CD4-positive, alpha-beta T cell treated with Interleukin-4 for 4 hours (primary cell): ENCODE data around the gene CNTN5.
A peak's percentile ranks its signal among the peaks of the same experiment; 100 is the strongest.
"Not testable (repeated sequence)": the region's sequence is repeated elsewhere in the genome, so short reads cannot be mapped to it uniquely, and the experiment has no call there.

ENCODE experiments used
- DNase-seq: peaks from one replicate; pipeline ENCODE4 v3.0.0-alpha.2; 2020

Gene CNTN5

DNA sequence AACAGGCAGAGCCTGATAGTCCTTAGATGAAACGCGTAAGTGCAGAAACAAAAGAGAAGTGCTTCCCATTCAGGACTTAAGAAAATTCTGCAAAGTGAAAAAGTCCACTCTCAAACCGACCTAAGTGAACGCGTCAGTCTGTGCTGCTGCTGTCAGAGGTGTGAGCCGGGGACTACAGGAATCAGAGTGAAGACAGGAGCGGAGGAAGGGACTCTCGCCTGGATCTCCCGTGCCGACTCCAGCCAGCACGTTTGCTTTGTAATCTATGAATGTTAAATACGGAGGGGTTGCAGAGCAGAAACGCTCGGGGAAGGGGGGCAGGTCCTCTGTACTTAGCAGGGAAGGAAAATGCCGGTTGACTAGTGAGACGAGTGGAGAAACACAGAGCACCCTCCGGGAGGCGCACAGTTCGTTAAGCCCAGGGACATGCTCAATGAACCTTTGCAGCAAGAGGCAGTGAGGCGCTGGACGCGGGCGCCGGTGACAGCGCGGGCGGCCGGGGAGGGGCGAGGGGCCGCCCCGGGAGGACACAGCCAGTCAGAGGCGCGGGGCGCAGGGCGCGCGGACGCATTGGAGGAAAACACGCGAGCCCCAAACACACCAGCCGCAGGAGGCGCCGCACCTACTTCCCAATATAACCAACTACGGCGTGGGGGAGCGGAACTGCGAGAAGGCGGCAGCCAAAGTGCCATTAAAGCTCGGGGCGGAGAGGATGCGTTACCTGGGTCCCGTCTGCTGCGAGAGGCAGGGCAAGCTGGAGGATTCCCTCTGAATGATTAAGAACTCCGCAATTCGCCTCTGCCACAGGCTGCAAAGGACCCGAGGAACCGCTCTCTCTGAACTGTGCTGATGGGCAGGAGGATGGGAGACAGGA is at the start of gene CNTN5:
Gene CNTN5 (plus strand): TSS at position 598 of the 874 bp plus-strand sequence.
- no peak for DNase-seq

DNA sequence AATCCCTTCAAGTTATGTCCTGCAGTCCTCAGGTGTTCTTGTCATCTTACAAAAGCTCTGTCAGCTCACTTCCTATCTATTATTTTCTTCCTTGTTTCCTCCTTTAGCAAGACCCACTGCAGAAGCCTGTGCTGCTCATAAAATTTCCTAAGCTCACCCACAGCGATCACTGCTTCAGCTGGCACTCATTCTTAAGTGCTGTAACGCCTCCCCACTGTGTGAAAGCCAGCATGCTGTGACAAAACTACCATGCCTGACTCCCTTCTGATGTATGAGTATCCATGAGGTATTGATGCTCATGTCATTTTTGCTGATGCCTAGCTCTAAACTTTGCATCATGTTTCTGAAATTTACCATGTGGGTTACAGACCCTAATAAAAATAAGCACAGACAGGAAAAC is 41.5 kb upstream of the CNTN5 start:
- DNase-seq: no peak

GRCh38 chr11:99015634-99016454 is 4.9 kb upstream of the CNTN5 start:
- peak; percentile 23 for DNase-seq

DNA sequence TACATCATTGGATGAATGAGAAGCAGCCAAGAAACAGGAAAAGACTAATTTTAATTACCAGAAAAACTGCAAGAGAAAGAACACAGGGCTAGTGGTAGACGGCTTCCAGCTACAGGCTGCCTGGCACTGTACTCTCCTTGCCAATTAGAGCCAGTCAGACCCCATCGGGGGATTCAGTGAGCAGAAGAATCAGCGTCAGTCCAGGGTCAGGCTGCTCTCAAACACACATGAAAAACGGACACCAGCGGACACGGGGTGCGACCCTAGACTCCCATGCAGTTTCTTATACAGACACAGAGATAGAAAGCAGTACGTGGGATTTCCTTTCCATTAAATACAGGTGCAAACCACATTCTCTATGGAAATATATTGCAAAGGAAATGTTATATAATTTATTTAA is 1.1 kb upstream of the CNTN5 start:
- DNase-seq: no peak

- DNase-seq: no peak
These were observed 16.3 kb downstream of the CNTN5 start for GRCh38 chr11:99037057-99037456.

DNA sequence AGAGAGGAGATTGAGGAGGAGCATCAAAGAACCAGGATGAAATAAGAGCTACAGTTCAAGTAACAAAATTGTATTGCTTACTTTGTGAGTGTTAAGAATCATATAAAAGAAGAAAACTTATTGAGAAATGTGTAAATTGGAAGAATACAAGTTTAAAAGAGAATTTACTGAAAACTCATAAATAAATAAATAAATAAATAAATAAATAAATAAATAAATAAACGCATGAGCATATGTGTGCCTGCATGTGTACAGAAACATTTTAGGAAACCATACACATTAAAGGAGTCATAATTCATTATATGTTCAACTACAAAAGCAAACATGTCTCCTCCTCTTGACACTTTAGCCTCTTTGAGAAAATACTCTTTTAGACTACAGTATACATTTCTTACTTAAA is 42.6 kb downstream of the CNTN5 start:
- DNase-seq: no peak

GRCh38 chr11:99065121-99065520 is 44.4 kb downstream of the CNTN5 start:
- no peak for DNase-seq

GRCh38 chr11:99066618-99067317 is 46.0 kb downstream of the CNTN5 start:
- DNase-seq: no peak

DNA sequence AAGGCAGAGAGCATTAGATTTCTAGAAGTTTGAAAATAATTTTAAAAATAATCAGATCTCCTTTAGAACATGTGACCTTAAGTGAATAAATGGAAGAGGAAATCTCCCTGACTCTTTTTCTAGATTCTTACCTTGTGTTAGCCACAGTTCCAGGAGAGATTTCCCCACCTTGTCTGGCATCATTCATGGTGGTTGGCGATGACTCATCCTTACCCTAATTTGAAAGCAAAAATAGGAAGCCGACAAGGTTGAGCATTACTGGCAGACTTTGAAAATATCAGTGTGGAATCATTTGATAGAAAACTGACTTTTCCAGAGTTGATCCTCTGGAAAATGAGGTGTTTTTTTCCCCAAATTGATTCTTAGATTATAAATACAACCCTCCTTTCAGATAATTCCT is 48.1 kb downstream of the CNTN5 start:
- no peak for DNase-seq

GRCh38 chr11:99069856-99070444 is 49.2 kb downstream of the CNTN5 start:
- no peak for DNase-seq

- no peak for DNase-seq
These were observed 58.8 kb downstream of the CNTN5 start for GRCh38 chr11:99079576-99079975.

GRCh38 chr11:99080154-99080553 is 59.4 kb downstream of the CNTN5 start:
- no peak for DNase-seq

DNA sequence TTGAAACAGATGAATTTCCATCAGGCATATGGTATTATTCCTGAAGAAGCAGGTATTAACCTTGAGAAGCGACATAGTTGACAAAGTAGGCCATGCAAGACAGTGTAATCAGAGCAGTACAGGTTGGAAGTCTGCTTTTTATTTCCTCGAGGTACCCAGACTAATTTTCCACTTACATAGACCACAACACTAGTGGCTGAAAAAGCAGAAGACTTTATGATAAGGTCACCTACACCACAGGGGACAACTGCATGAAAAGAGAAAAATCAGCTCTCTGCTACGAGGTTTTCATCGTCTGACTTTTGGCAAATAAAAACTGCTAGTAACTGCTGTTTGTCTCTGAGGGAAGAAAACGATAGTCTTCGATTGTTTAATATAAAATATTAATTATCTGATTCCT is 77.5 kb downstream of the CNTN5 start:
- no peak for DNase-seq

GRCh38 chr11:99098751-99099150 is 78.0 kb downstream of the CNTN5 start:
- DNase-seq: no peak

DNA sequence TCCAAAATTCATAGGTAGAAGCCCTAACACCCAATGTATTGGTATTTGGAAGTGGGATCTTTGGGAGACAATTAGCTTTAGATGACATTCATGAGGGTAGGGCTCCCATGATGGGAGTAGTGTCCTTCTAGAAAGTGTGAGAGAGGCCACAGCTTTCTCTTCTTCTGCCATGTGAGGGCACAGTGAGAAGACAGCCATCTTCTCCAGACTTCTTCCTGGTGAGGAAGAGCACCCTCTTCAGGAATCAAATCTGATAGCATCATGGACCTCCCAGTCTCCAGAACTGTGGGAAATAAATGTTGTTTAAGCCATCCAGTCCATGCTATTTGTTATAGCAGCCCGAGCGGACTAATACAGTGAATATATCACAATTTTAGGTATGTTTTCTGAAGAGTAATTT is 96.9 kb downstream of the CNTN5 start:
- no peak for DNase-seq

DNA sequence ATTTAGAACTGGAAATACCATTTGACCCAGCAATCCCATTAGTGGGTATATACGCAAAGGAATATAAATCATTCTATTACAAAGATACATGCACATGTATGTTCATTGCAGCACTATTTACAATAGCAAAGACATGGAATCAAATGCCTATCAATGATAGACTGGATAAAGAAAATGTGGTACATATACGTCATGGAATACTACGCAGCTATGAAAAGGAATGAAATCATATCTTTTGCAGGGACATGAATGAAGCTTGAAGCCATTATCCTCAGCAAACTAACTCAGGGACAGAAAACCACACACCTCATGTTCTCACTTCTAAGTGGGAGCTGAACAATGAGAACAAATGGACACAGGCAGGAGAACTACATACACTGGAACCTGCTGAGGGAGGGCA is 113.1 kb downstream of the CNTN5 start:
- DNase-seq: not testable (repeated sequence)

GRCh38 chr11:99135508-99135907 is 114.8 kb downstream of the CNTN5 start:
- no peak for DNase-seq

DNA sequence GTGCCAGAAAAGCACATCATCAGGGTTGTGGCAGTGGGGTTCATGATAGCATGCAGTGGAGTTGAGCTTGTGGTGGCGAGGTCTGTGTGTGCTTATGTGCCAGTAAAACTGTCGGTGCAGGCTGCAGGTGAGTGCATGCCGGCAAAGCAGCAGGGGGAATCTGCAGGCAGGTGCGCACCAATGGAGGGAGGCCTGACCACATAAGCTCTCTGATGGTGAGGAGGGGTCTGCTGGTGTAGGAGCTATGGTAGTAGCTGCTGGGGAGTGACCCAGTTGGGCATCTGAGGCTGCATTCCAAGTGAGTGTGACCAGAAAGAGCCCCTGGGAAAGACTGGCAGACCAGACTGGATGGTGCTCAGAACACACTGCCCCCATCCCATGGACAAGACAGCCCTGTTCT is 121.5 kb downstream of the CNTN5 start:
- DNase-seq: no peak

GRCh38 chr11:99148352-99148751 is 127.6 kb downstream of the CNTN5 start:
- no peak for DNase-seq

DNA sequence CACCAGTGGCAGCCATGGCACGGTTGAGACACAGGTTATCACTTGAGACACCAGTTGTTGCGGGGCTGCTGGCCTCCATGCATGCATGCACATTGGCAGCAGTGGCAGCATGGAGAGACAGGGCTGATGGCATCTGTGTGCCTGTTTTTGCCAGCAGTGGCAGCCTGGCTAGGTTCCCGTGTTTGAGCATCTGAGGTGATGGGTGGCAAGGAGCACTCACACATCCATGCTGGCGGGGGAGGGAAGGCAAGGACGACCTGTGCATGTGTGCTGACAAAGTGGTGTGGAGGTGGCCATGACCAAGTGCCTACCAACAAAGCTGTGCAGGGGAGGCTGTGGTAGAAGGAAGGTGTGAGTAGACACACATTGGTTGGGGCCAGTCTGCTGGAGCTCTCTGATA is 133.5 kb downstream of the CNTN5 start:
- no peak for DNase-seq

- DNase-seq: no peak
These were observed 139.7 kb downstream of the CNTN5 start for GRCh38 chr11:99160447-99160846.

DNA sequence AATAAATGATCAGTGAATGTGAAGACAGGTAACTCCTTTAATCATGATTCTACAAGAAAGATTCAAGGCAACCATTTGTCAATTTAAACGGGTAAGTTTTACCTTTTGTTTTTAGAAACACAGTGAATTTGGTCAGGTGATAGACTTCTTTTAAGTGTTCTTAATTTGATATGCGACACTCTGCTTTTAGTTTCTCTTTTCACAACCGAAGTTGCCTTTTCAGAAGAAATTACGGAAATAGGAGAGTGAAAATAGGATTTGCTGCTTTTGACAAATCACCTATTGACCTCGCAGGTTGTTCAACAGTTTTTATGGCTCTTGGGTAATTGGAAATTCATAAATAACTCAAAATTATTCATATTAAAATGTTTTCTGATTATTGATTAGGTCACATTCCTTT is 142.1 kb downstream of the CNTN5 start:
- DNase-seq: no peak

DNA sequence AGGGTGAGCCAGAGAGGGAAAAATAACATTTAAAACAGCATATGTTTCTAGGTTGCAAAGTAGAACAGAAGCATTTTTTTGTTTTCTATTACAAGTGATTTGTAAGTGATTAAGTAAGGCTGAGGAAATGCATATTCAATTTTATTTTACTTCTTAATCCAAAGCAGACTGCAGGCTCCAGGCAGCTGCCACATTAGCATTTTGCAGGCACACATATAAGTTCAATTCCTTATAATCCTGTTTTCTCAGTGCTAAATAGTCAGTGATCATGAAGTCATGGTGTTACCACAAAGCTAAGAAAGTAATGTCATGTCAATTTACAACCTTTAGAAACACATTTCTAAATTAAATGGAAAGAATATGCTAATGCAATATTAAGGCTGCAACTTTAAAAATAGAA is 149.8 kb downstream of the CNTN5 start:
- DNase-seq: no peak
